Measurements from ENCODE around the gene PLEKHG4. TPM values are rescaled to one million over a fixed set of nuclear protein-coding genes. Genes with fewer than 3 reads are reported as not detected.

Gene PLEKHG4
- polyA plus RNA-seq, 1 donor = 10.0 TPM

DNA sequence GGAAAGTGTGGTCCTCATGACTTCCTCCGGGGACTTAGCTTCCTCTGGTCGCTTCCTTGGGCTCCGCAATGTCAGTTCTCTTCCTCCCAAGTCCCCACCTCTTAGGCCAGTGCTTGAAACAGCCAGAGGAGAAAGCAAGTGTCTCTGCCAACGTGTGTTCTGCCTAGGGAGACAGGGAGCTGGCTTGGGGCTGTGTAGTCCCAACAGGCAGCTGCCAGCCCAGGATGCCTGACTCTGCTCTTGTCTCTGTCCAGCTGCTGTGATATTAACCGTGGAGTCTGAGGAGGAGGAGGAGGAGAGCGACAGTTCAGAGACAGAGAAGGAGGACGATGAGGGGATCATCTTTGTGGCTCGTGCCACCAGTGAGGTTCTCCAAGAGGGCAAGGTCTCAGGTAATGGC is 13.5 kb upstream of the PLEKHG4 start:
- no peak for DNase-seq

DNA sequence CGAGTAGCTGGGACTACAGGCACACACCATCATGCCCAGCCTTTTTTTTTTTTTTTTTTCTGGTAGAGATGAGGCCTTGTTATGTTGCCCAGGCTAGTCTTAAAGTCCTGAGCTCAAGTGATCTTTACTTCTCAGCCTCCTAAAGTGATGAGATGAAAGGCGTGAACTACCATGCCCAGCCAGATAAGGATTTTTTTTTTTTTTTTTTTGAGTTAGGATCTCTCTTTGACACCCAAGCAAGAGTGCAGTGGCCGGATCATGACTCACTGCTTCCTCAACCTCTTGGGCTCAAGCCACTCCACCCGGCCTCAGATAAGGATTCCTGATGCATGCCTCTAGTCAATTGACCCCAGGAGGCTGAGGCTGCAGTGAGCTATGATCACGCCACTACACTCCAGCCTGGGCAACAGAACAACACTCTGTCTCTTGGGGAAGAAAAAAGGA is 11.2 kb upstream of the PLEKHG4 start:
- DNase-seq = no peak

DNA sequence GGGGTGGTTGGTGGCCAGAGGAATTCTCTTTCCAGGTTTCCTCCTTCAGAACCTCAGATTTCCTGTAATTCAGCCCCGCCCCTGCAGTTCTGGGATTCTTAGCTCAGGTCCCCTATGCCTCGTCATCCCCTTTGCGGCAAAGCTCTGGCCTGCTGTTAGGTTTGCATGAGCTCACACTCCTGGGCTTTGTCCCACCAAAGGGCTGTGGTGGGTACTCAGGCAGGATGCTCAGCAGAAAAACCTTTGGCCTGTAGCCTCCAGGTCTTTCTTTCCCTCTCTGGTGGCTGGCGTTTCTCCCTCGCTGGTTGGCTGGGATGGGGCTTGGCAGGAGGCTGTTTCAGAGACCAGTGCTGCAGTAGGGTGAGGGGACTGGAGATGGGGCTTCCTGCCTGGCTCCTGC is 9.6 kb upstream of the PLEKHG4 start:
- DNase-seq = no peak

DNA sequence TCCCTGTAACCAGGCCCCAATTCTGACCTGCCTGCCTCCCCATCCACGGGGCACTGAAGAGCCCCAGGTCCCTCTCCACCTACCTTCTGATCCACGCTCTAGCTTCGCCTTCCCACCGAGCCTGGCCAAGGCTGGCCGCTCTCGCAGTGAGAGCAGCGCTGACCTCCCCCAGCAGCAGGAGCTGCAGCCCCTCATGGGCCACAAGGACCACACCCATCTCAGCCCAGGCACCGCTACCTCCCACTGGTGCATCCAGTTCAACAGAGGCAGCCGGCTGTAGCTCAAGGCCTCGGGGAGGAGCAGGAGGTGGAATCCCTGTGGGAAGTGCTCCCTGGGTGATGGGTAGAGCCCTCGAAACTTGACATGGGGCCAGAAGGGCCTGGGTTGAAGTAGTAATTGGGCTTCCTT is 8.4 kb upstream of the PLEKHG4 start:
- no peak for DNase-seq

DNA sequence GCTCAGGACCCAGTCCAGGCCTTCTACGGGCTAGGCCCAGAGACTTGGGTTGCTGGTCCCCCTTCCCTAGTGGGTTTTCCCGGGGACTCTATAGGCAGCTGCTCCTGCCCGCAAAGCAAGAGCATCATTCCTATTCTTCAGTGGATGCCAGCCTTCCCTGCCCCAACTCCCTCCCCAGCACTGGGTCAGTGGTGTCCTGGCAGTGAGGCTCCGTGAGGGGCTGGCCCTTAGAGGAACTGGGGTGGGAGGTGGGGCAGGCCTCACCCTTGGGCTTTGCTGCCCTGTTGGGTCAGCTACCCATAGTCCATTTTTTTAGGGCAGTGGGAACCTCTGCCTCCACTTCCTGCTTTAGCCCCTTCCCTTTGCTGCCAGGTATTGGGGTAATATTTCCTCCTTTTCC is 7.9 kb upstream of the PLEKHG4 start:
- DNase-seq = no peak

DNA sequence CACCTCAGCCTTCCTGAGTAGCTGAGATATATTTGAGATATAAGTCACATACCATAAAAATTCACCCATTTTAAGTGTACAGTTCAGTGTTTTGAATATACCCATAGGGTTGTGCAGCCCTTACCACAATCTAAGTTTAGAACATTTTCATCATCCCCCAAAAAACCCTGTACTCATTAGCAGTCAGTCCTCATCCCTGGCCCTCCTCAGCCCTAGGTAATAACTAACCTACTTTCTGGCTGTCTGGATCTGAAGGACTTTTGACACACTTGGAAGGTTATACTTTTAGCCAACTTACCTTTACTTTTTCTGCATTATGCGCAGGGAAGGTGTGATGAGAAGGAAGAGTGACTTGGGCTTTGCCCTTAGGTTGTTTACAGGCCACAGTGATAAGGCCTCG is 4.0 kb upstream of the PLEKHG4 start:
- no peak for DNase-seq

DNA sequence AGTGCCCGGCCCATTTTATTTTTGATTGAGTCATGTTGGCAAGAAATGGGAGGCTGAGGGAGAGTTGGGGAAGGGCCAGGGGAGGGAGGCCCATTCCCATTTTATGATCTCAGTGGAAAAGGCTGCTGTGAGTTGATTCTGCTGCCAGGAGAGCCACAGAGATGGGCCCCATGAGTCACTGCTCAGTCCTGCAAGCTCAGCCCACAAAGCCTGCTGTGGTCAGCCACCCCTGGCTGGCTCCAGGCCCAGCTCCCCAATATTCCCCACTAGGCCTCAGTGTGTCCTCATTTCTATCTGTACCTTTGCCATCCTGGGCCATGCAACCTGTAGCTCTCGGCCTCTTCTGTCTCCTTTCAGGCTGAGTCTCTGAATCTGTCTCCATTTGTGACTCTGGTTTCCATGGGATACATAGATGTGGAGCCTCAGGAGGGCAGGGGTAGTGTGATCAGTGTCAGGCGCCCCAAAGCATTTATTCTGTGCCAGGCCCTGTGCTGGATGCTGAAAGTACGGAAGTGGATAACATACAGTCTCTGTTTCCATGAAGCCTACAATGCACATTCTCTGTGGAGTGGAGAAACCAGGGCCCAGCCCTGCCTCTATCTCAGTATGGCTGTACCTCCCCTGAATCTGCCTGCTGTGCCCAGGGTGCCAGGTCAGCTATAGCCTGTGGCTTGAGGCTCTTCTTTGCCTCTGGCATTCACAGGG is 1.9 kb upstream of the PLEKHG4 start:
- DNase-seq = no peak

DNA sequence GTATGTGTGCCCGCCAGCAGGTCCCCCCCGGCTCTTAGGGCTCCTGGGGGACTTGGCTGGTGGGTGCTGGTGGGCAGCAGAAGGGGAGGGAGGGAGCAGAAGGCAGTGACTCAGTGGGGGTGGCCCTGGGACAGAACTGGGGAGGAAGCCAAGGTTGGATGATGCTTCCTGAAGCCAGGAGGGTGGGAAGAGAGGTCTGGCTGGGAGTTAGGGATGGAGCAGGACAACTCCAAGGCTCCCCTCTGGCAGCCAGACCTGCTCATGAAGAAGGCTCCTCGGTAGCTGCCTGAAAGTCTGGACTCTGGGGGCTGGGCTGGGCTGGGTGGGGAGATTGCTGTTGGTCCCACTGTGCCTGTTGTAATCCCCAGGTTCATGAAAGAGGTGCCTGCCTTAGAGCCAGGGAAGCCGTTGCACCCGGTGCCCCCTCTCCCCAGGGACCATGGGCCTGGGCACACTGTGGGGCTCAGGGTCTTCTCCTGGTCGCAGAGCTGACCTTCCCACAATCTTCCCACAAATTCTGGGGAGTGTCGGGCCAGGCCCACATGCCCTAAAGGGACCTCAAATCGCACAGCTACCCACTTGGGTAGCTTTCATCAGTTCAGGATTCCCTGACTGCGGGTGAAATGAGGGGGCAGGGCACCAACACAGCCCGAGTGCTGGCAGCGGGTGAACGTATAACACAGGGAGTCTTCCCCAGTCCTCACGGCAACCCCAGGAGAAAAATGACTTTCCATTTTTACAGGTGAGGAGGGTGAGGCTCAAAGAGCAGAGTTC is 1.1 kb upstream of the PLEKHG4 start:
- DNase-seq = no peak

DNA sequence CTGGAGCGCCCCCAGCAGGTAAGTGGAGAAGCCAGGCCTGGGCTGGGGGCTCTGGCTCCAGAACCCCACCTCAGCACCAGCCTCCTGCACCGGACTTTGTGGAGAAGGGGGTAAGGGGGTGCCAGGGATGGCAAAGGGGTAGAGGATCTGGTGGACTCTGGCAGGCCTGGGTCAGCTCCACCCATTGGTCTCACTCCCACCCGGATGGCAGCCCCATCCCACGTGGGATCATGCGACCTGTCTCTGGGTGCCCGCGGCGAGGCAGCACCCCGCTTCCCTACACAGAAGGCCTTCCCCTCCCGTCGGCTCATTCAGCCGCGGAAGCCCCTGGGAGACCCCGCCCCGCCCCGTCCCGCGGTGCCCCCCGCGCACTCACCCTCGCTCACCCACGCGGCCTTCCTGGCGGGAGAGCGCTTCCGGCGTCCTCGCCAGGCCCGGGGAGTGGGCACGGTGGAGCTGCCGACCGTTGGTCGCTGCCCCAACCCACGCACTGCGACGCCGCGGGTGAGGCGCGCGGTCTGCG is 498 bp upstream of the PLEKHG4 start:
- no peak for DNase-seq

DNA sequence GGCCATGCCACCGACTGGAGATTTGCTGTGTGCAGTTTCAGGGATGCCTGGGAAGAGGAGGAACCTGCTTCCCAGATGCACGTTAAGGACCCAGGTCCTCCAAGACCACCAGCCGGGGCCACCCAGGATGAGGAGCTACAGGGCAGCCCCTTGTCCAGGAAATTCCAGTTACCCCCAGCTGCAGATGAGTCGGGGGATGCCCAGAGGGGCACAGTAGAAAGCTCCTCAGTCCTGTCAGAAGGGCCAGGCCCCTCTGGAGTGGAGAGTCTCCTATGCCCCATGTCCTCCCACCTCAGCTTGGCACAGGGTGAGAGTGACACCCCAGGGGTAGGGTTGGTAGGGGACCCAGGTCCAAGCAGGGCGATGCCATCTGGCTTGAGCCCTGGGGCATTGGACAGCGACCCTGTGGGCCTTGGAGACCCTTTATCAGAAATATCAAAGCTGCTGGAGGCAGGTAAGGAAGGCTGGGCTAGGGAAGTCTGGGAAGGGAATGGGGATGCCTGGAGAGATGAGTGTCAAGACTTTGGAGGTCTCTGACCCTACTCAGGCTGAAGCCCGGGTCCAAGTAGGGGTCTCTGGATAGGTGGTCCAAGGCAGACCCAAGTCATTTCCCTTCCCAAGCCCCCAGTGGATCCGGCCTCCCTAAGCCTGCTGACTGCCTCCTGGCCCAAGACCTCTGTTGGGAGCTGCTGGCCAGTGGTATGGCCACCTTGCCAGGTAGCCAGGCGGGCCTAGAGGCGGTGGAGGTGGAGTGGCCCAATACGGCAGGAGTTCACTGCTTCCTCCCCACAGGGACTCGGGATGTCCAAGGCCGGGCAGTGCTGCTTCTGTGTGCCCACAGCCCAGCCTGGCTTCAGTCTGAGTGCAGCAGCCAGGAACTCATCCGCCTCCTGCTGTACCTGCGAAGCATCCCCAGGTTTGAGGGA is 1.0 kb downstream of the PLEKHG4 start:
- no peak for DNase-seq

DNA sequence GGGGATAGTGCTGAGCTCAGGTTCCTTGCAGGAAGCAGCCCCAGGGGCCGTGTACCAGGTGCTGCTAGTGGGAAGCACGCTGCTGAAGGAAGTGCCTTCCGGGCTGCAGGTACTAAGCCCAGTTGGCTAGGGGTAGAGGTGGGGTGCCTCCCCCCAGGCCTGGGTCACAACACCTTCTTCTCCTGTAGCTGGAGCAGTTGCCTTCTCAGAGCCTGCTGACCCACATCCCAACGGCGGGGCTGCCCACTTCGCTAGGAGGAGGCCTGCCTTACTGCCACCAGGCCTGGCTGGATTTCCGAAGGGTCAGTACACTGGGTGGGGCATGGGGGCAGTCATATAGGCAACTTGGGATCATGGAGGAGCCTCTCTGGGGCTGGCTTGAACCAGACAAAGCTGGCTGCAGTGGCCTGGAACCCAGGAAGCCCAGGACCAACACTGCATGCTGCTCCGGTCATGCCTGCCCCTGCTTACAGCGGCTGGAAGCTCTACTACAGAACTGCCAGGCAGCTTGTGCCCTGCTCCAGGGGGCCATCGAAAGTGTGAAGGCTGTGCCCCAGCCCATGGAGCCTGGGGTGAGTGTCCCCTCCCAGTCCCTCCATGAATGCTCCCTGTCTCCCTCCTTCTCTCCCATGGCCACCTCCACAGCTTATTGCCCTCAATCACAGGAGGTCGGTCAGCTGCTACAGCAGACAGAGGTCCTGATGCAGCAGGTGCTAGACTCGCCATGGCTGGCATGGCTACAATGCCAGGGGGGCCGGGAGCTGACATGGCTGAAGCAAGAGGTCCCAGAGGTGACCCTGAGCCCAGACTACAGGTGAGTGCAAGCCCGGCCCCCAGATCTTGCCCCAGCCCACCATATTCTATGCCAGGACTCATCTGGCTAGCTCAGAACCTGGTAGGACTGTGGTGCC is 2.5 kb downstream of the PLEKHG4 start:
- no peak for DNase-seq

DNA sequence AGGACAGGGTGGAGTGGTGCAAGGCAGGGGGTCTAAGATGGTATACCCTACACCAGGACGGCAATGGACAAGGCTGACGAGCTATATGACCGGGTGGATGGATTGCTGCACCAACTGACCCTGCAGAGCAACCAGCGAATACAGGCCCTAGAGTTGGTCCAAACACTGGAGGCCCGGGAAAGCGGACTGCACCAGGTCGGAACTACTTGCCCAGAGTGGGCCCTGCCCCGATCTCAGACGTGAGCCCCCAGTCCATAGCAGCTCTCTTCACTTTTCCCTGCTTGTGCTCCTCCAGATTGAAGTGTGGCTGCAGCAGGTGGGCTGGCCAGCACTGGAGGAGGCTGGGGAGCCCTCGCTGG is 3.1 kb downstream of the PLEKHG4 start:
- DNase-seq = no peak

DNA sequence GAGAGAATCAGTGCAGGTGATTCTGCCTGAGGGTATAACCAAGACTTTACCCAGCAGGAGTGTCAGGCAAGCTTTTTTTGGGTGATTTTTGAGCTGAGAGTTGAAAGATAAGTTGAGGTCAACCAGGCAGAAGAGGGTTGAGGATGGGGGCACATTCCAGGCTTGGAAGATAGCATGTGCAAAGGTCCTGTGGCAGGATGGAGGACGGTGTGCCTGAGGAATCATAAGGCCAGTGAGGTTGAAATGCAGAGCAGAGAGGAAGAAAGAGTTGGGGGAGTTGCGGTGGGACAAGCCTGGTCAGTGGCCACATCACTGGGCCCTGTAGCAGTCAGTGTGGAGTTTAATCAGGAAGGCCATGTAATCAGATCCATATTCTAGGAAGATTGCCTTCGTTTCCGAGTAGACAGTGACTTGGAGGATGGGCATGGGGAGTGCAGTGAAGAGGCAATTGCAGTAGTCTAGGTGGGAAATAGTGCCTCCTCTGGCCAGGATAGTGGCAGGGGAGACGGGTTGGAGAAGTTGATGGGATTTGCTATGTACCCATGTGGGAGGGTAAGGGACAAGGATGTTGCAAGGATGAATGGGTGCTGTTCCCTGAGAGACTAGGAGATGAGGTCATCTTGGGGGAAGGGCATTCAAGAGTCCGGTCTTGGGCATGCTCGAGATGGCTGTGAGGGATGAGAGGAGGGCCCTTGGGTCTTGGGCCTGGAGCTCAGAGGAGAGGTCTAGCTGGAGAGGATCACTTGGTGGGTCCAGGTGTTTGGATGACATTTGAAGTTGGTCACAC is 3.9 kb downstream of the PLEKHG4 start:
- DNase-seq = no peak

DNA sequence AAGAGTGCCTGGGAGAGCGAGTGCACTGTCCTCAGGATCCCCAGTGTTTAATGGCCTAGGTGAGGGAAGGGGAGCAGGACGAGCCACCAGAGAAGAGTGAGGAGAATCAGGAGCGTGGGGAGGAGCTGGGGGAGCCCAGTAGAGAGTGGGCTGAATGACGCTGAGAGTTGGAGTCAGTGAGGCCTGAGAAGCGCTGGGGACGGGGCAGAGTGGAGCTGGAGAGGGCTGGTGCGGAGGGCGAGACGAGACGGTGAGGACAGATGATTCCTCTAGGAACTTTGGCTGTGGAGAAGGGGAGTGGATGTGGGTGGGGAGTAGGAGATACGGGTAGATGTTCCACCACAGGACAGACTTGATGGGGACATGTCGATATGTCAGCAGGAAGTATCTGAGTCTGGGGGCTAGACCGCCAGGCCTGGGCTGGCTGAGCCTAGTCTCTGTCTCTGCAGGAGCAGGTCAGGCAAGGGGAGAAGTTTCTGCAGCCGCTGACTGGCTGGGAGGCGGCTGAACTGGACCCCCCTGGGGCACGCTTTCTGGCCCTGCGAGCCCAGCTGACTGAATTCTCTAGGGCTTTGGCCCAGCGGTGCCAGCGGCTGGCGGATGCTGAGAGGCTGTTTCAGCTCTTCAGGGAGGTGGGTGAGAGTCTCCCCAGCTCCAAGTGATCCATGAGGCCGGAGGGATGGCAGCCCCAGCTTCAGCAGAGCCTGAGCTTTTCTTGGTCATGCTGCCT is 4.7 kb downstream of the PLEKHG4 start:
- no peak for DNase-seq

DNA sequence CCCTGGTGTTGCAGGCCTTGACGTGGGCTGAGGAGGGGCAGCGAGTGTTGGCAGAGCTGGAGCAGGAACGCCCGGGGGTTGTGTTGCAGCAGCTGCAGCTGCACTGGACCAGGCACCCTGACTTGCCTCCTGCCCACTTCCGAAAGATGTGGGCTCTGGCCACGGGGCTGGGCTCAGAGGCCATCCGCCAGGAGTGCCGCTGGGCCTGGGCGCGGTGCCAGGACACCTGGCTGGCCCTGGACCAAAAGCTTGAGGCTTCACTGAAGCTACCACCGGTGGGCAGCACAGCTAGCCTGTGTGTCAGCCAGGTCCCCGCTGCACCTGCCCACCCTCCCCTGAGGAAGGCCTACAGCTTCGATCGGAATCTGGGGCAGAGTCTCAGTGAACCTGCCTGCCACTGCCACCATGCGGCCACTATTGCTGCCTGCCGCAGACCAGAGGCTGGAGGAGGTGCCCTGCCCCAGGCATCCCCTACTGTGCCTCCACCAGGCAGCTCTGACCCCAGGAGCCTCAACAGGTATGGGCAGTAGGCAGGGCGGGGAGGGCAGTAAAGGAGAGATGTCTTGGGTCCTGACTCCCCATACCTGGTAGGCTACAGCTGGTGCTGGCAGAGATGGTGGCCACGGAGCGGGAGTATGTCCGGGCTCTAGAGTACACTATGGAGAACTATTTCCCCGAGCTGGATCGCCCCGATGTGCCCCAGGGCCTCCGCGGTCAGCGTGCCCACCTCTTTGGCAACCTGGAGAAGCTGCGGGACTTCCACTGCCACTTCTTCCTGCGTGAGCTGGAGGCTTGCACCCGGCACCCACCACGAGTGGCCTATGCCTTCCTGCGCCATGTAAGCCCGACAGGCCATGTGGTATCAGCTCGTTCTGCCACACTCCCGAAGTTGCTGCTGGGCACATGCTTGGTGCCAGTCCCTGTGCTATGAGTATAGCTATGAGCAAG is 5.6 kb downstream of the PLEKHG4 start:
- no peak for DNase-seq

DNA sequence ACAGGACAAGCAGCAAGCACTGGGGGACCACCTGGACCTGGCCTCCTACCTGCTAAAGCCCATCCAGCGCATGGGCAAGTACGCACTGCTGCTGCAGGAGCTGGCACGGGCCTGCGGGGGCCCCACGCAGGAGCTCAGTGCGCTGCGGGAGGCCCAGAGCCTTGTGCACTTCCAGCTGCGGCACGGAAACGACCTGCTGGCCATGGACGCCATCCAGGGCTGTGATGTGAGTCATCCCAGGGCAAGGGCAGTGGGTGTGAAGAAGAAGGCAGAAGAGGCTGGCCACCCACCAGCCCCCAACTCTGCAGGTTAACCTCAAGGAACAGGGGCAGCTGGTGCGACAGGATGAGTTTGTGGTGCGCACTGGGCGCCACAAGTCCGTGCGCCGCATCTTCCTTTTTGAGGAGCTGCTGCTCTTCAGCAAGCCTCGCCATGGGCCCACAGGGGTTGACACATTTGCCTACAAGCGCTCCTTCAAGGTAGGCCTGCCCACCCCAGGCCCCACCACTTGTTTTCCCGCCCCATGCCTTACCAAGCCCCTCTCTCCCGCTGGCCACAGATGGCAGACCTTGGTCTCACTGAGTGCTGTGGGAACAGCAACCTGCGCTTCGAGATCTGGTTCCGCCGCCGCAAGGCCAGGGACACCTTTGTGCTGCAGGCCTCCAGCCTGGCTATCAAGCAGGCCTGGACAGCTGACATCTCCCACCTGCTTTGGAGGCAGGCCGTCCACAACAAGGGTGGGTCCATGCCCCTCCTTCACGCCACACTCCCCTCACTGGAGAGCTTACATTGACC is 7.3 kb downstream of the PLEKHG4 start:
- DNase-seq = no peak

DNA sequence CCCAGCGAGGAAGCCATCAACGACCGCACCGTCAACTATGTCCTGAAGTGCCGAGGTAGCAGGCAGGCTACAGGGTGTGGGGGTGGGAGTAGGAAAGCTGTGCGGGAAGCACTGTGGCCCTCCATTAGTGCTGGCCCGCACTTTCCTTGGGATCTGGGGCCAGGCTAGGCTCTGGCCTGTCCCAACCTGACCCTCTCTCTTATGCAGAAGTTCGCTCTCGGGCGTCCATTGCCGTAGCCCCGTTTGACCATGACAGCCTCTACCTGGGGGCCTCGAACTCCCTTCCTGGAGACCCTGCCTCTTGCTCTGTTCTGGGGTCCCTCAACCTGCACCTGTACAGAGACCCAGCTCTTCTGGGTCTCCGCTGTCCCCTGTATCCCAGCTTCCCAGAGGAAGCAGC is 8.6 kb downstream of the PLEKHG4 start:
- no peak for DNase-seq

DNA sequence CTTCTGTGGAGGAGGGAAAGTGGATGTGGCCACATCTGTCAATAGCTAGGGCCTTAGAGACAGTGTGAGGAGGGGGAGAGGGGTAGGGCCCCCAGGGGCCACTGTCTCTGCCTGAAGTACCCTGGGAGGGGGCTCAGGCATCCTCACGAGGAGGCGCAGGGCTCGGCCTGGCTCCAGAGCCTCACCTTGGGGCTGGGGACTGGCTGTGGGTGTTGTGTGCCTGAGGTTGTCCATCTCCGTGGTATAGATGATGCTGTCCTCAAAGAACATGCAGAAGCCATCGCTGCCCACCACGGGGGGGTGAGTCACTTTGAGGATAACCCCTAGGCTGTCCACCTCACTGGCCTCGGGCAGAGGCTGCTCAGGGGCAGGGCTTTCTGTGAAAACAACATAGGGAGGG is 12.1 kb downstream of the PLEKHG4 start:
- DNase-seq = no peak
